GM21619 (cell line): ENCODE data around the gene SDK2.

Experiments used
- ATAC-seq: cut with Tn5 transposase; IDR thresholded peaks from one replicate; pipeline ENCODE4 v1.9.1; 2021; ENCODE audit not compliant: unreplicated experiment

The SDK2 gene

DNA sequence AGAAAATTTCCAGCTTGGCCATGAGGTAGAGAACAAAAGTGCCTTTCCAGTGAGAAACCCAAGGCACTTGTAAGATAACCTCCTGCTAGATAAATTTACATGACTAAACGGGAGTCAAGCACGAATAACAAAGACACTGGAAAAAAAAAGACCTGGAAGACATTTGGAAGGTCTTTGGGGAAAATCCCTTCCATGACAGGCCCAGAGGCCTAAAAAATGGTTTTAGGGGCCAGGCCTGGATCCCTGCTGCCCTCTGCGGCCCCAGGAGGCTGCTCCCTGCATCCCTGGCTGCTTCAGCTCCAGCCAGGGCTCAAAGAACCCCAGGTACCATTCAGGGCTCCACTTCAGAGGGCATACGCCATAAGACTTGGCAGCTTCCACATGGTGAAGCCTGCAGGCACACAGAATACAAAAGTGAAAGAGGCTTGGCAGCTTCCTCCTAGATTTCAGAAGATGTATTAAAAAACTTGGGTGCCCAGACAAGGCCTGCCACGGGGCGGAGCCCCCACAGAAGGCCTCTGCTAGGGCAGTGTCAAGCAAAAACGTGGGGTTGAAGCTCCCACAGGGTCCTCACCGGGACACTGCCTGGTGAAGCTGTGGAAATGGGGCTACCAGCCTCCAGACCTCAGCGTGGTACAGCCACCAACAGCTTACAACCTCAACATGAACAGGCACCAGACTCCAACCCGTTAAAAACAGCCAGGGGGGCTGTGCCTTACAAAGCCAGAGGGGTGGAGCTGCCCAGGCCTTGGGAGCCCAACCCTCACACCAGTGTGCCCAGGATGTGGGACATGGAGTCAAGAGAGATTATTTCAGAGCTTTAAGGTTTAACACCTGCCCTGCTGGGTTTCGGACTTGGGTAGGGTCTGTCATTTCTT lies 77.1 kb downstream of the SDK2 start:
- ATAC-seq = no peak

DNA sequence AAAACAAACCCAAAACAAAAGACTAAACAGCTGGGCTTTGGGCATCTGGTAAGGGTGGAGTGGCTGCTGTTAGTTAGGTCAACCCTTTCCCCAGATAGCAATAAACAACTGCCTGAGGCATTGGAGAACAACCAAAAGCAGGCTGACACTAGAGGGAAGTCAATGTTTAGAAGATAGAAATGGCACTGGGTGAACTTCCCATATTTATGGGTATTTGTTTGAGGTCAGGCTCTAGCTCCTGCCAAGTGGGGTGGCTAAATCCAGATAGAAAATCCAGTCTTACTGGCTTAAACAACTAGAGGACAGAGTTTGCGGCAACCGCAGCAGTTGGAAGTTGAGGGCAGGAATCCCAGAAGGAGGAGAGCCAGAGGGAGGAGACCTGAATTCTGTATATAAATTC lies 79.4 kb downstream of the SDK2 start:
- no peak for ATAC-seq

DNA sequence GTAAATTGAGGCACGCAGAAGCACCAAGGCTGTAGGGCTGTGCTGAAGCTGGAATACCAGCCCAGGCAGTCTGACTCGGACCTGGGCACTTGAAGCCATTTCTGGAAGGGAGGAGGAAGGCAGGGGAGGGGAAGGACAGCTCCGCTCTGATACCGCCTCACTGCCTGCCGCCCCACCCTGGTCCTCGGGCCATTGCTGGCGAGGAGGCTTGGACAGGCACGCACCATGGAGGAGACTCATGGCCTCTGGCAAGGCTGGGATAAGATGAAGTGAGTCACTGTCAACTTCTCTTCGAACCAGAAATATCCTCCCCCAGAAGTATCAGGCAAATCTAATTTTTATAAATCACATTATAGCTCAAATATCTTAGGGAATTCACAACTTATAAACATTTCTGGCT lies 81.3 kb downstream of the SDK2 start:
- no peak for ATAC-seq

DNA sequence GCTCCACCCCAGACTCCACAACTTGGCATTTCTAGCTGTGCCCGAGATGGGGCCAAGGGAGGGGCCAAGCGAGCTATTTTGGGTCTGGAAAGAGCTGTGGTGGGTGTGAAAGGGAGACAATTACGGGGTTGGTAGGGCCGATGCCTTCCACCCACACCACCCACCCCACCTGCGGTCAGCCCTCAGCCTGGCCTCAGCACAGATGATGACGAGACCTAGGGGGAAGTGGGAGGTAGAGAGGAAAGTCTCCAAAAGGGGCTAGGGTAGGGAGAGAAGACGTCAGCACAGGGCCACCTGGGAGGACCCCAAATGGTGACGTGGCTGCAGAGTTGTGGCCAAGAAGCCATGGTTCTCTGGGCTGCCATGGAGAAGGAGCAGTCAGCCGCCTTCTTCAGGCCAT lies 83.1 kb downstream of the SDK2 start:
- ATAC-seq = no peak

DNA sequence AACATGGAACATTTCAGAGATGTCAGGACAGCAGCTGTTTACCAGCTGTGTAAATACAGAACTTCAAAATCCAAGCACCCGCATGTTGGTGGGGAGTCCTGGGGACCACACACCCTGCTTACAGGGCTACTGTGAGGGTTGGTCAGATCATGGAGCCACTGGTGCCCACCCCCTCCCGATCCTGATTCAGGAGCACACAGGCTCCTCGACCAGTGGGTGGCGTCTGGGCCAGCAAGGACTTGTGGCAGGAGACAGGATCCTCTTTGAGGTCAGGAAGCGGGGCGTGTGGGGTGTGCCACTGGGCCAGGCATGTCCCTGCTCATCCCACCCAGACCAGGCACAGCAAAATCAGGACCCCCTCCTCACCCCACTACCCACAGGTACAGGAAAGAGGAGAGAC lies 83.6 kb downstream of the SDK2 start:
- ATAC-seq = no peak

DNA sequence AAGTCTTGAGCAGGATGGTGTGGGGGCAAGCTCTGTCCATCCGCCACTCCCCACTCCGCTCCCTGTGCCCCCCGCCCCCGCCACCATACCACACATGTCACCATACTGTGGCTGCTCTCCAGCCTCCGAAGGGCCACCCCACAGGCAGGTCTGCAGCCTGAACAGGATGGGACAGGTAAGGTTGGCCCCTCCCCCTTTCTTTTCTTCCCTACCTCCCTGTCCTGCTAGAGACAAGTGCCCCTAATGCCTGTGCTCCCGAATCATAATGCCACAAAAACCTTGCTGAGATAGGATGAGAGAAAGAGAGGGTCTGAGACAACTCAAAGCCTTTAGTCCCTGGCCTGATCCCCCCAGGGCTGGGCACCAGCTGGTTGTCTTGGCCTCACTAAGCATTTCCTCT lies 84.7 kb downstream of the SDK2 start:
- no peak for ATAC-seq

DNA sequence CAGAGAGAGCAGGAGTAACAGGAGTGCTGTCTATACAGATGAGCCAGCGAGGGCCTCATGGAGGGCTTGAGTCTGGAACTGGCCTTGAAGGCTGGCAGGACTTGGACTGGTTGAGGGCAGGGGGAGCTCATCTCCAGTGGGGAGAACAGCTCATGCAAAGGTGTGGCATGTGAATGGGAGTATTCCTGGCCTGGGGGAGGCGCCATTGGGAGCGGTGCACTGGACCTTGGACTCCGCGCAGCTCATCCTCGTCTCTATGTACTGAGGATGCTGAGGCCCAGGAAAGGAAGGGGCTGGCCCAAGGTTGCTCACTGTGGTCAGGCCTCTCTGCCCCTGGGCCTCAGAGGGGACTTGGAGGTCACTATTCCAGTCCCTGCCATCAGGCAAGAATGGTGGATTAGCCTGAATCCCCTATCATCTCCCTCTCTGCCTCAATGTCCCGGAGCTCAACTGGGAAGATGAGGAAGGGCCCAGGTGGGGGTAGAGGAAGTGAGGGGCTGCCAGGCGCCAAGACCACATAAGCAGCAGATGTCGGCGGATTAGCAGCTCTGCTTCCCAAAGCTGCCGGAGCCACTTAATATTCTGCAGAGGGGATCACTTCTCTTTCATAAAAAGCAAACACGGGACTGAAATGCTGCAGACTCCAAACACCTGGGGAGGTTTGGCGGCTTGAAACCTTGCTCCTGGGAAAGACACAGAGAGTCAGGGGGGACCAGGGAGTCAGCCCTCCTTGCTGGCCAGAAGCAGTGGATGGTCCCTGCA lies 88.9 kb downstream of the SDK2 start:
- no peak for ATAC-seq

DNA sequence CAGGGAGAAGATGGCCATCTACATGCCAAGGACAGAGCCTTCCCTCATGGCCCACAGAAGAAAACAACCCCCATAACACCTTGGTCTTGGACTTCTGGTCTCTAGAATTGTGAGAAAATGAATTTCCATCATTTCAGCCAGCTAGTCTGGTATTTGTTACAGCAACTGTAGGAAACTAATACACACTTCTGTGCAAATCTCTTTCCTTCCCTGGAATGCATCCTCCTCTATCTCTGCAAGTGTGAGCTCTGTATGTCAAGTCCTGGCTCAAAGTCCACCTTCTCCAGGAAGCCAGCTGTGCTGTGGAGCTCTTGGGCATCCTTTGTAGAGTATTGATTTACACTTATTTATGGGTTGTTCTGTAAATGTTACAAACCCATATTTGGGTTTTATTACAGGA lies 89.7 kb downstream of the SDK2 start:
- no peak for ATAC-seq

DNA sequence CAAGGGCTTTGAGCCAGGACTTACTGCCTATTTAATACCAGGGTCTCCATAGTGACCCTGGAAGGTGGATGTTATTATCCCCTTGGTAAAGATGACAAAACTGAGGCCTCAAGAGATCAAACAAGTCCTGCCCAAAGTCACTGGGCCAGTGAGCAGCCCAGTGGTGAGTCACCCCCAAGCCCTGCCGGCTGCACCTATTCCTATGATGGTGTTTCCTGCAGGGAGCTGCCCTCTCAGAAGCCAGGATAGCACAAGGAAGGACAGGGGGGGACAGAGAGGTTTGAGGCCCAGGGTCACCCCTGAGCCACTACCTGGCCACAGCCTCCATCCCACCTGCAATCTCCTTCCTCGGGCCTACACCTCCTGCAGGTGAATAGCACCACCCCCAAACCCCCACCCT lies 90.9 kb downstream of the SDK2 start:
- ATAC-seq = no peak

DNA sequence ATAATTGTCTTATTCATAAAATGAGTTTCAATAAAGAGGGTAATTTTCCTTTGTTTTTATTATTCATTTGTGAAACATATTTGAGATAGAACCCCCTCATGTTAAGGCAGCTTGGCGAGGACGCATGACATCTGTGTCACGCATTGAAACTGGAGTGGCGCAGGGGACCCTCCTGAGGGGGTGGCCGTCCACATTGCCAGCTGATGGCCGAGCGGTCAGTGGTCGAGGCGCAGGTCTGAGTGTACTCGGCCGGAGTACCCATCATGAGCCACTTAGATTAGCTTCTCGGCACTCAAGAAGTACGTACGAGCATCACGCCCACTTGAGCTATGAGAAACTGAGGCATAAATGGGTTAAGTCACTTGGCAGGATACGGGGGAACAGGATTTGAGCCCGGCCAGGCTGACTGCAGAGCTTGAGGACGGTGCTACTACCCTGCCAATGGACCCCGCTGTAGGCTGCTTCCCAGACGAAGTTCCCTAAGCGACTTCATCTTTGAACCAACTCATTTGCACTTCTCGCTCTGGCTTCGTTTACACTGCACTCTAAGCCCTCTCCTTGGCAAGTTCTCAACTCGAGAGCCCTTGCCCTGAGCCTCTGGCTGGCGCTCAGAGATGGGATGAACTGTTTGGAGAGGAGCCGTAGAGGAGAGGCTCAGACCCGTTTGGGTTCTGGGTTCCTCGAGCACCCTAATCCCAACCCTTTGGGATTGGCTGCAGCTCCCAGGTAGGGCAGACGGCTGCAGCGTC lies 91.8 kb downstream of the SDK2 start:
- no peak for ATAC-seq

DNA sequence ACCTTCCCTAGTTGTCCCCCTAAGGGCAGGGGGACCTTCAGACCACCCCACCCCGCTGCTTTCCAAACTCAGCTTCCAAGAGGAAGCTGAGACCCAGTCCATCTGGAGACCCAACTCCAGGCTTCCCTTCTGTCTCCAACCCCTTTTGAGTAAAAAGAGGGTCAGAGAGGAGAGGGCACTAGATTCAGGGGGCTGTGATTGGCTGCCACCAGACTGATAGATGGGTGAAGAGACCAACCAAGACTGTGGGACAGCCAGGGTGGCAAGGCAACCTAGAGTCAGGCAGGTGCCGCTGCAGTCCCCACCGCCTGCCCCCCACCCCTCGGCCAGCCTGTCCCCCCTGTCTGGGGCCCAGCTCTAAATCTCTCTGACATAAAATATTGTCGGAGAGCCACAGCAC lies 92.5 kb downstream of the SDK2 start:
- ATAC-seq = no peak

DNA sequence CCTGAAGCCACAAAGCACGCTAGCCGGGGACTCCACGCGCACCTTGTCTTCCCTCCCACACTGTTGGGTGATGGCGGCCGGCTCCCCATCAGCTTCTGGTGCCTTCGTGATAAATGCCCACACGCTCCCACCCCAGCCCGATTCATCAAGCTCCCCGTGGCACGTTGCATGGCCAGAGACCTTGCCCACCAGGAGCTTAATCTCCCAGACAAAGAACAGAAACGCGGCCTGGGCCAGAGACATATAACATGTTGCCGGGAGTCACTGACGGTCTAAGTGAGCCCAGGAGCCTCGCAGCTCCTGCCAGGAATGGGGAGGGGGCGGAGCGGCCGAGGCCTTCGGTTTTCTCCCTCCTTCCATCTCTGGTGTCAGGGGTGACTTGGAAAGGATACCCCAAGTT lies 93.1 kb downstream of the SDK2 start:
- no peak for ATAC-seq

DNA sequence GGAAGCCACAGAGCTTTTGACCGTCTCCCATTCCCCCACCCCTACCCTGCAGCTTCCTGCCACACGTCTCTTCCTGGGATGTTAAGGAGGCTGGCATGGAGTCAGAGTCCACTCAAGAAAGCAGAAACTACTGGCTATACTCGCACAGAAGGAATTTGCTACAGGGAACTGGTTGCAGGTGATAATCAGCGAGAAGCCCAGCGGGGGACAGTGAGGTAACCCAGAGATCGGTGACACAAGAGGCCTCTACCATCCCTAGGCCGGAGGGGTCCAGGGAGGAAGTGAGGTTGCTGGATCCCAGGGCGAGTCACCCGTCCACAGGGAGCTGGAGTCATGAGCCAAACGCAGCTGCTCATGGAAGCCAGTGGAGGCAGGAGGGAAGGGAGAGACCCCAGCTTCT lies 93.7 kb downstream of the SDK2 start:
- ATAC-seq = no peak

DNA sequence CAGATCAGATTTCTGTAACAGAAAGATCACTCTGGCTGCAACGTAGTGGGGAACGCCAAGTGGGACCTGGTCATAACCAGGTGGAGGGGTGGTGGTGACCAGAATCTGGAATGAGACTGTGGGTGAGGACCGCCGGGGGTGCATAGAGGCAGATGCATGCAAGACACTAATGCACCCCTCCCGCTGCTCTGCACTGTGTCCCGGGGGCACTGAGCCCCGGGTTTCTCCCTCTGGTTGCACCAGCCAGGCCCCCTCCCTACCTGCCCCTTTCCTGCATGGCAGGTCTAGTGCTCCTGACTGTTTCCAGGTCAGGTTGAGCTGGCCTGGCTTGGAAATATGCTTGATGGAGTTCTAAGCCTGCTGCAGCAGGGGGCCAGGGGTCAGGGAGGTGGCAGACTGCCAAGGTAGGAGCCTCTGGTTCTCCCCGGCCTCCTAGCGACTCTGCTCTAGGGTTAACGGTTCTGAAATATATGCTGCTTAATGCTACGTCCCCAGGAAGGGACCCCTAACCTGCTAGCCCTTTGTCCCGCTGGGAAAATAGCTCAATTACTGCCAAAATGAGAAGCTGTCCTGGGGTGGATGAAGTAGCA lies 94.3 kb downstream of the SDK2 start:
- no peak for ATAC-seq

DNA sequence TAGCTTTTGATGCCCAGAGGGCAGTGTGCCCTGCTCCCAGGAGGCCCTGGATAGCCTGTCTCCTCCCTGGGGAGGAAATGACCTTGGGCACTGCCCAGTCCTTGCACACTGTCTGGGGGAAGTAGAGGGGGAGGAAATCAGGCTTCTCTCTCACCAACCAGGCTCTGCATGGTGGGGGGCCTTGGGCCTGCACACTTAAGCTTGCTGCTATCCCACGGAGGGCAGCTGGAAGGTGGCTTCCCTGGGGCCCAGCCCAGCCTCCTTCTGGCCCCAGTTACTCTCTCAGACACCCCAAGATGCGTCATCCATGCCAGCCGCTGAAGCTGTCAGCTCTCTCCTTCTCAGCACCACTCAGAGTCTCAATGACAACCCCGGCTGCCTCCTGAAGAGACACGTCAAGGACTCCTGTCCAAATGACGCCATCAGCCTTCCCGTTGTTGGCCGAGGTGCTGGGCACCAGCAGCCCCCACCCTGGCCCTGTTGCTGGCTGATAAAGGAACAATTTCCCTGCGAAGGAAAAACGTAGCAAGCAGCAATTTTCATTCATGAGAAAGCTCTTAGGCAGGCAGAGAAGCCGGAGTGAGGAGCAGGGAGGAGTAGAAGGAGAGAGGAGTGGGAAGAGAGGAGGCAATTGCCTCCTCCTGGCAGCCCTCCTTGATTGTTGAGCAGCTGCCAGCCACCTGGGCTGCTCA lies 95.5 kb downstream of the SDK2 start:
- no peak for ATAC-seq

DNA sequence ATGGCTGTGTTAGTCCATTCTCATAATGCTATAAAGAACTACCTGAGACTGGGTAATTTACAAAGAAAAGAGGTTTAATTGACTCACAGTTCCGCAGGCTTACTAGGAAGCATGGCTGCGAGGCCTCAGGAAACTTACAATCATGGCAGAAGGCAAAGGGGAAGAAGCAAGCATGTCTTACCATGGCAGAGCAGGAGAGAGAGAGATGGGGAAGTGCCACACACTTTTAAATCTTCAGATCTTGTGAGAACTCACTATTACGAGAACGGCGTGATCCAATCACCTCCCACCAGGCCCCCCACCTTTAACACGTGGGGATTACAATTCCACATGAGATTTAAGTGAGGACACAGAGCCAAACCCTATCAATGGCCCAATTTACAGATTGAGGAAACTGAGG lies 96.5 kb downstream of the SDK2 start:
- ATAC-seq = no peak

DNA sequence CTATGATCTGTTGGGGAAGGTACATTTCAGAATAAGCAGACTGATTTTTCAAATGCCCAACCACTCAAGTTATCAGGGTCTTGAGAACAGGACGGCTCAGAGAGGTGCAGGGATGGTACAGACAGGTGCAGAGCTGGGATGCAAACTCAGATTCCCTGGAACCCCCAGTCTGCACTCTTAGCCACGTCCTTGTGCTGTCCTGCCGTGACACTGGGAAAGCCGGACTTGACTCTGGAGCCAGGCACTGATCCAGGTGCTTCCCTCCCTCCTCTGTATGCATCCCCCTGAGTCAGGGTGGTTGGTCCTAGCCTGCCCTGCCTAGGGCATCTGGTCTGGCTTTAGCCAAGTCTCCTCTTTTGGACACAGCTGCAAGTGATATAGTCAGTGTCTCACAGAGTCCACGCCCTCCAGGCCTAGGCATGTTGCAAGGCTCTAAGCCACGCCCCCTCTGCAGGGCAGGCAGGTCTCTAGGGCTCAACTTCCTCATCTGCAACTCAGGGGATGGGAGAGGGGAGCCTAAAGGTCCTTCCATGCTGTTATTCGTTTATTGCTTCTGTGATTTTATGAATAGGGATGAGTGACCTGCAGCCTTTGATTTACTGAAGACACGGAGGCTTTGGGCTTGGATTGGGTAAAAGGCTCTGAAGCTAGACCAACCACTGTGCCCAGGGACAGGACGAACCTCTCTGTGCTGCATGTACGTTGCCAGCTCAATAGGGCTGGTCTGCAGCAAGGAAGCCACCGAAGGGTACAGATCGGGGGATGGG lies 97.3 kb downstream of the SDK2 start:
- no peak for ATAC-seq

DNA sequence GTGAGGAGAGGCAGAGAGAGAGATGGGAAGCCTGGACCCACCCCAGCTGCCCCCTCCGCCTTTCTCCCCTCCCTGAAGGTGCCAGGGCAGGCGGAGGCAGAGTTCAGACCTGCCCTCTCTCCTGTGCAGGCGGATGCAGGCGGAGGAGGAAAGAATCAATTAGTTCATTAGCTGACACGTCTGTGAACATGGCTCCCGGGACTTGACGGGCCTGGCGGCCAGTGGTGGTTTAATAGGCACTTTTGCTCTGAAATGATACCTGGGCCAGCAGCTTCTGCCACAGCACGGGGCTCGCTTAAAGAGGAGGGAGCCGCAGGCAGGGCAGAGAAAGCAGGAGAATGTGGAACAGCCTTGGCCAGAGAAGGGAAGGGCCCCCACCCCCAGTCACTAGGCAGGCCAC lies 98.1 kb downstream of the SDK2 start:
- no peak for ATAC-seq

DNA sequence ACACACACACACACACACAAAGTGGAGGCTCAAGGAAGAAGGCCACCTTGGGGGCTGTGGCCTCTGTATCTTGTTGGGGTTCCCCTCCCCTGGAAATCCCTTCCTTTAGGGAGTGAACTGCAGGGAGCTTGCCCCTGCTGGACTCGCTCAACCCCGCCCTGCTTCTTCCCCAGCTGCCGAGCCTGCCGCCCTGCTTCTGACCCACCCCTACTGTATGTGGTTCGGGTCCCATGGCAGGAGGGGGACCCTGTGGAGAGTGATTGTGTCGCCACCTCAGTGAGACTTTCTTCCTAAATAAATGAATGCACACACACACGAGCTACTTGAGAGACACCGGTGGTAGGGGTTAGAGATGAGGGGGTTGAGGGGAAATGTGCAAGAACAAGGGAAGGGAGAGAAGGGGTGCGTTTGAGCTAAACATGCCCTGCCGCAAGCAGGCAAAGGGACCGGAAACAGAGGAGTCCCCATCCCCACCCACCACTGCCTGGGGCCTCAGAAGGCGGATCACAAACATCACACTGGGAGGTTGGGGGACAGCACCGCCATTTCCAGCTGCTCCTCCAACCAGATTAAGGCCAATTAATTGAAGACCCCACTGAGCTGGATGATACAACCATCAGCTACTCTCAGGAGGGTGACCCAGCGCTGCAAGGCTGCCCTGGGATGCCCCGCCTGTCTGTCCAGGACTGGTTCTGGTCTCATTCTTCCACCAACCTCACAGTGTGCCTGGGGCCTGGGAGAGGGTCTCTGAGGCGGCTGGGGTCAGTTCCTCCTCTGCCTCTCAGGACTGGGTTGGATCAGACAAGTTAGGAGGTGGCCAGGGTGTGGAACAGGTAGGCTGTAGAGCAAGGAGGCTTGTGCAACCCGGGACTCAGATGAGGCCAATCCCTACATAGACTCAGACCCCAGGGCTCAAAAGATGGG lies 98.9 kb downstream of the SDK2 start:
- no peak for ATAC-seq
